HepG2 (cell line): ENCODE results near the gene NDUFS2. TPM values are rescaled to one million over a fixed set of nuclear protein-coding genes. Genes with fewer than 3 reads are reported as not detected.

Experiments used
- CHD4 ChIP-seq: fragments of 200-600 bp; sonication (generic); IDR thresholded peaks from 2 replicates; pipeline ENCODE4 v1.7.0; 2017; ENCODE audit warnings: mild to moderate bottlenecking, low read length, borderline replicate concordance
- CREB1 ChIP-seq, 2 experiments: fragments of 450-650 bp in 1 of 2; IDR thresholded peaks; 2 replicates each; pipeline ENCODE4 v1.6.1; 2016 to 2017; ENCODE audit warnings: control low read depth in 1 of 2, mild to moderate bottlenecking in 1 of 2, missing compliant biosample characterization in 1 of 2, missing genetic modification characterization in 1 of 2
- GABPA ChIP-seq, 2 experiments: IDR thresholded peaks; 2 replicates each; pipeline ENCODE4 v1.6.1; 2011 to 2016; ENCODE audit warnings: low read depth in 2 of 2, low read length in 1 of 2, missing biosample characterization in 1 of 2, missing genetic modification characterization in 1 of 2
- JUNB ChIP-seq: sonication (generic); formaldehyde crosslinking; IDR thresholded peaks from 2 replicates; pipeline ENCODE4 v1.8.0; 2022; ENCODE audit warnings: missing genetic modification reagents, mild to moderate bottlenecking, borderline replicate concordance
- MTF1 ChIP-seq: sonication (generic); formaldehyde crosslinking; IDR thresholded peaks from 2 replicates; pipeline ENCODE4 v1.5.0; 2020; ENCODE audit warnings: missing genetic modification reagents
- POLR2AphosphoS2 ChIP-seq: IDR thresholded peaks from 2 replicates; pipeline ENCODE4 v1.6.1; 2011; ENCODE audit warnings: low read depth, low read length, improper control_type of control experiment
- RAD21 ChIP-seq: fragments of 450-650 bp; formaldehyde crosslinking; IDR thresholded peaks from 2 replicates; pipeline ENCODE4 v1.5.0; 2020; ENCODE audit warnings: mild to moderate bottlenecking
- THYN1 ChIP-seq: sonication (generic); formaldehyde crosslinking; IDR thresholded peaks from 2 replicates; pipeline ENCODE4 v1.8.1; 2023; ENCODE audit warnings: low read depth, mild to moderate bottlenecking, moderate library complexity, missing genetic modification reagents, borderline replicate concordance
- ZFX ChIP-seq: sonication (generic); formaldehyde crosslinking; IDR thresholded peaks from 2 replicates; pipeline ENCODE4 v1.4.0; 2020; ENCODE audit warnings: mild to moderate bottlenecking, low read depth, missing genetic modification reagents, moderate library complexity
- ZKSCAN8 ChIP-seq: IDR thresholded peaks from 2 replicates; pipeline ENCODE4 v1.6.1; 2016; ENCODE audit warnings: borderline replicate concordance, missing genetic modification reagents, missing compliant biosample characterization
- ZNF747 ChIP-seq: sonication (generic); formaldehyde crosslinking; IDR thresholded peaks from 2 replicates; pipeline ENCODE4 v1.8.1; 2023; ENCODE audit warnings: missing genetic modification reagents, mild to moderate bottlenecking, borderline replicate concordance
- ZSCAN25 ChIP-seq: sonication (generic); formaldehyde crosslinking; IDR thresholded peaks from 2 replicates; pipeline ENCODE4 v1.8.0; 2022; ENCODE audit warnings: mild to moderate bottlenecking, missing genetic modification reagents
- polyA plus RNA-seq, 8 experiments: library from polyadenylated mRNA; depleted of rRNA in 3 of 8; stranded (reverse) in 7 of 8; unstranded in 1 of 8; fragments of >200 nt; fragmentation: Illumina TruSeq in 4 of 8; extraction: Trizol in 4 of 8; gene quantifications; 2 replicates each; pipeline versions ENCODE4 v1.2.1 to v1.2.3, GENCODE V29; 2011 to 2016; ENCODE audit warnings: low read depth in 4 of 8, missing spikeins in 1 of 8, mixed read lengths in 1 of 8; ENCODE audit not compliant: insufficient read depth in 1 of 8
- total RNA-seq, 5 experiments: library from RNA; depleted of rRNA; stranded (reverse); fragments of >200 nt; fragmentation: Illumina TruSeq; extraction: Trizol; gene quantifications; 2 replicates each; pipeline ENCODE4 v1.2.3, GENCODE V29; 2016; ENCODE audit warnings: low read depth in 1 of 5
- TF ChIP-seq, protein P1 (sequence below): sonication (generic); formaldehyde crosslinking; IDR thresholded peaks from 2 replicates; pipeline ENCODE4 v1.8.1; 2023; ENCODE audit warnings: missing genetic modification reagents, mild to moderate bottlenecking, borderline replicate concordance
- TF ChIP-seq, protein P2 (sequence below): sonication (generic); formaldehyde crosslinking; IDR thresholded peaks from 2 replicates; pipeline ENCODE4 v1.5.1; 2020; ENCODE audit warnings: missing genetic modification reagents, mild to moderate bottlenecking, borderline replicate concordance
- TF ChIP-seq, protein P3 (sequence below): sonication (generic); formaldehyde crosslinking; IDR thresholded peaks from 2 replicates; pipeline ENCODE4 v1.5.0; 2020; ENCODE audit warnings: mild to moderate bottlenecking, missing genetic modification reagents, borderline replicate concordance
- TF ChIP-seq, protein P4 (sequence below): sonication (generic); formaldehyde crosslinking; IDR thresholded peaks from 2 replicates; pipeline ENCODE4 v1.8.0; 2023; ENCODE audit warnings: mild to moderate bottlenecking, missing genetic modification reagents
- TF ChIP-seq, protein P5 (sequence below), 2 experiments: sonication (generic) in 1 of 2; formaldehyde crosslinking in 1 of 2; IDR thresholded peaks; 2 replicates each; pipeline versions ENCODE4 v1.4.0 to v1.6.1; 2018 to 2020; ENCODE audit warnings: missing genetic modification reagents in 2 of 2, borderline replicate concordance in 1 of 2, low read depth in 1 of 2, mild to moderate bottlenecking in 1 of 2, missing biosample characterization in 1 of 2

Gene NDUFS2
- total and polyA plus RNA-seq, 2 of the 13 experiments (the other 11 are each of a cell fraction or from before 2014, with no cell fraction given): 89.9 to 118 TPM

DNA sequence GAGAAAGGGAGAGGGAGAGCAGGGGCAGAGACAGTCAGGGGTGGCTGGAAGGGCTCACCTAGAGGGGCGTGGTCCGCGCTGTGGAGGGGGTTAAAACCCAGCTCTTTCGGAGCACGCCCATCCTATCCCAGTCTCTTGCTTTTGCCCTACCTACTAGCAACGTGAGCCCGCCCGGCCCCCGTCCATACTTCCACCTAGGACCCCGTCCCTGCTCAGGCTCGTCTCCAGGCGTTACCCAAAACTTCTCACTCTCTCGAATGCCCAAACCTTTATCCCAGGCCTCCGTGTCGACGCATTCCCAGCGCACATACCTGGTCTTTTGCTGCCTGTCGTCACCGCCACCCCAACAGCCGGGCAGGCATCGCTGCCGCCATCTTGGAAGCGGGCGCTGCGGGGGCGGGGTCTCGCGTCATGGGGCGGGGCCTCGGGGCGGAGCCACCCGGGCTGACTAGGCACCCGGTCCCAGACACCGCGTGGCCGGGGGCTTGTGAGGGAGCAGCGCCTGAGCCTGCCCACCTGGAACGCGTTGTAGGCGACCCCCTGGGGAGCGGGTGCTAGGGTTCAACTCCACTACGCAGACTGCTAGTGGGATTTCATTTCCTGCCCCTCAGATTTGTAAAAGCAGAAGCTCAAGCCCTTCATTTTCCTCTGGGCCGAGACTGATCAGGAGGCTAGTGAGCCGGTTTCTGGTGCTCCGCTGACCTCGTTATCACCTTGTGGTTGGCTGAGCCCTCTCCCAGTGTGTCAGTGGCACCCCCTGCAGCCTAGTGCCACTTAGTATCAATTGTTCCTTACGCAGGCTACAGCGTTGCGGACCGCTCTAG lies 24.8 kb upstream of the NDUFS2 start, which contains the start of gene B4GALT3 (continued):
- TF ChIP-seq, protein P1, sequence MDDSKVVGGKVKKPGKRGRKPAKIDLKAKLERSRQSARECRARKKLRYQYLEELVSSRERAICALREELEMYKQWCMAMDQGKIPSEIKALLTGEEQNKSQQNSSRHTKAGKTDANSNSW (CRISPR knock-in tag): 0 out of 2 replicates have a peak, but pooled peaks have one; percentile 53
- TF ChIP-seq MTF1 (CRISPR knock-in tag) (no peak), JUNB (CRISPR knock-in tag) (no peak), ZKSCAN8 (CRISPR knock-in tag) (no peak), ZSCAN25 (CRISPR knock-in tag) (no peak; the same call in 1 of the 2 replicates), POLR2AphosphoS2 (no peak), GABPA (IDR thresholded peaks at IDR 0.05; ENCODE audit: low read depth, low read length) (no peak), GABPA (CRISPR knock-in tag; IDR thresholded peaks at IDR 0.05; ENCODE audit: low read depth) (peak; percentile 54; the same call in 1 of the 2 replicates), ZNF747 (CRISPR knock-in tag) (no peak; the same call in 1 of the 2 replicates), RAD21 (peak; percentile 55), CREB1 (IDR thresholded peaks at IDR 0.05) (peak; percentile 76), CREB1 (CRISPR knock-in tag; IDR thresholded peaks at IDR 0.05) (peak; percentile 48), CHD4 (no peak), ZFX (CRISPR knock-in tag) (peak; percentile 91), THYN1 (CRISPR knock-in tag) (0 out of 2 replicates have a peak, but pooled peaks have one; percentile 28)
- TF ChIP-seq, protein P2, sequence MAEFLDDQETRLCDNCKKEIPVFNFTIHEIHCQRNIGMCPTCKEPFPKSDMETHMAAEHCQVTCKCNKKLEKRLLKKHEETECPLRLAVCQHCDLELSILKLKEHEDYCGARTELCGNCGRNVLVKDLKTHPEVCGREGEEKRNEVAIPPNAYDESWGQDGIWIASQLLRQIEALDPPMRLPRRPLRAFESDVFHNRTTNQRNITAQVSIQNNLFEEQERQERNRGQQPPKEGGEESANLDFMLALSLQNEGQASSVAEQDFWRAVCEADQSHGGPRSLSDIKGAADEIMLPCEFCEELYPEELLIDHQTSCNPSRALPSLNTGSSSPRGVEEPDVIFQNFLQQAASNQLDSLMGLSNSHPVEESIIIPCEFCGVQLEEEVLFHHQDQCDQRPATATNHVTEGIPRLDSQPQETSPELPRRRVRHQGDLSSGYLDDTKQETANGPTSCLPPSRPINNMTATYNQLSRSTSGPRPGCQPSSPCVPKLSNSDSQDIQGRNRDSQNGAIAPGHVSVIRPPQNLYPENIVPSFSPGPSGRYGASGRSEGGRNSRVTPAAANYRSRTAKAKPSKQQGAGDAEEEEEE: no peak
- TF ChIP-seq, protein P3, sequence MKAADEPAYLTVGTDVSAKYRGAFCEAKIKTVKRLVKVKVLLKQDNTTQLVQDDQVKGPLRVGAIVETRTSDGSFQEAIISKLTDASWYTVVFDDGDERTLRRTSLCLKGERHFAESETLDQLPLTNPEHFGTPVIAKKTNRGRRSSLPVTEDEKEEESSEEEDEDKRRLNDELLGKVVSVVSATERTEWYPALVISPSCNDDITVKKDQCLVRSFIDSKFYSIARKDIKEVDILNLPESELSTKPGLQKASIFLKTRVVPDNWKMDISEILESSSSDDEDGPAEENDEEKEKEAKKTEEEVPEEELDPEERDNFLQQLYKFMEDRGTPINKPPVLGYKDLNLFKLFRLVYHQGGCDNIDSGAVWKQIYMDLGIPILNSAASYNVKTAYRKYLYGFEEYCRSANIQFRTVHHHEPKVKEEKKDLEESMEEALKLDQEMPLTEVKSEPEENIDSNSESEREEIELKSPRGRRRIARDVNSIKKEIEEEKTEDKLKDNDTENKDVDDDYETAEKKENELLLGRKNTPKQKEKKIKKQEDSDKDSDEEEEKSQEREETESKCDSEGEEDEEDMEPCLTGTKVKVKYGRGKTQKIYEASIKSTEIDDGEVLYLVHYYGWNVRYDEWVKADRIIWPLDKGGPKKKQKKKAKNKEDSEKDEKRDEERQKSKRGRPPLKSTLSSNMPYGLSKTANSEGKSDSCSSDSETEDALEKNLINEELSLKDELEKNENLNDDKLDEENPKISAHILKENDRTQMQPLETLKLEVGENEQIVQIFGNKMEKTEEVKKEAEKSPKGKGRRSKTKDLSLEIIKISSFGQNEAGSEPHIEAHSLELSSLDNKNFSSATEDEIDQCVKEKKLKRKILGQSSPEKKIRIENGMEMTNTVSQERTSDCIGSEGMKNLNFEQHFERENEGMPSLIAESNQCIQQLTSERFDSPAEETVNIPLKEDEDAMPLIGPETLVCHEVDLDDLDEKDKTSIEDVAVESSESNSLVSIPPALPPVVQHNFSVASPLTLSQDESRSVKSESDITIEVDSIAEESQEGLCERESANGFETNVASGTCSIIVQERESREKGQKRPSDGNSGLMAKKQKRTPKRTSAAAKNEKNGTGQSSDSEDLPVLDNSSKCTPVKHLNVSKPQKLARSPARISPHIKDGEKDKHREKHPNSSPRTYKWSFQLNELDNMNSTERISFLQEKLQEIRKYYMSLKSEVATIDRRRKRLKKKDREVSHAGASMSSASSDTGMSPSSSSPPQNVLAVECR (CRISPR knock-in tag): peak; percentile 90
- TF ChIP-seq, protein P4, sequence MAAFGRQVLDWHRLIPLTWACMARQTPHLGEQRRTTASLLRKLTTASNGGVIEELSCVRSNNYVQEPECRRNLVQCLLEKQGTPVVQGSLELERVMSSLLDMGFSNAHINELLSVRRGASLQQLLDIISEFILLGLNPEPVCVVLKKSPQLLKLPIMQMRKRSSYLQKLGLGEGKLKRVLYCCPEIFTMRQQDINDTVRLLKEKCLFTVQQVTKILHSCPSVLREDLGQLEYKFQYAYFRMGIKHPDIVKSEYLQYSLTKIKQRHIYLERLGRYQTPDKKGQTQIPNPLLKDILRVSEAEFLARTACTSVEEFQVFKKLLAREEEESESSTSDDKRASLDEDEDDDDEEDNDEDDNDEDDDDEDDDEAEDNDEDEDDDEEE (CRISPR knock-in tag): no peak
- TF ChIP-seq, protein P5, sequence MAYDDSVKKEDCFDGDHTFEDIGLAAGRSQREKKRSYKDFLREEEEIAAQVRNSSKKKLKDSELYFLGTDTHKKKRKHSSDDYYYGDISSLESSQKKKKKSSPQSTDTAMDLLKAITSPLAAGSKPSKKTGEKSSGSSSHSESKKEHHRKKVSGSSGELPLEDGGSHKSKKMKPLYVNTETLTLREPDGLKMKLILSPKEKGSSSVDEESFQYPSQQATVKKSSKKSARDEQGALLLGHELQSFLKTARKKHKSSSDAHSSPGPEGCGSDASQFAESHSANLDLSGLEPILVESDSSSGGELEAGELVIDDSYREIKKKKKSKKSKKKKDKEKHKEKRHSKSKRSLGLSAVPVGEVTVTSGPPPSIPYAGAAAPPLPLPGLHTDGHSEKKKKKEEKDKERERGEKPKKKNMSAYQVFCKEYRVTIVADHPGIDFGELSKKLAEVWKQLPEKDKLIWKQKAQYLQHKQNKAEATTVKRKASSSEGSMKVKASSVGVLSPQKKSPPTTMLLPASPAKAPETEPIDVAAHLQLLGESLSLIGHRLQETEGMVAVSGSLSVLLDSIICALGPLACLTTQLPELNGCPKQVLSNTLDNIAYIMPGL (CRISPR knock-in tag; IDR thresholded peaks at IDR 0.05; ENCODE audit: borderline replicate concordance in 1 of 2, low read depth in 1 of 2): peak; percentile 55 to 88; a peak in 3 of 4 replicates
